GM12878 (cell line): ENCODE data around the gene EPHB2. TPM values are rescaled to one million over a fixed set of nuclear protein-coding genes. Genes with fewer than 3 reads are reported as not detected.

Experiments used
- ATAC-seq: fragments of 200-7000 bp; cut with Tn5 transposase; 3 replicates; pipeline ENCODE4 v1.9.1; 2020; ENCODE audit warnings: mild to moderate bottlenecking, moderate library complexity
- BruUV-seq: library from RNA; stranded (reverse); fragments of 400-500 nt; replicated peaks from 2 replicates; lab custom pipeline; 2021; lab: Mats Ljungman, UMichigan
- CTCF ChIA-PET: fragments of 300-600 bp; sonication (Branson Sonifier 250); formaldehyde crosslinking; extraction: SDS; loops from one replicate; lab custom pipeline; 2021; ENCODE audit warnings: inconsistent platforms; lab: Yijun Ruan, JAX
- POLR2A ChIA-PET: fragments of 350-600 bp; formaldehyde crosslinking; extraction: SDS; loops from one replicate; lab custom pipeline; 2021; ENCODE audit warnings: inconsistent platforms; lab: Charles Lee
- RAD21 ChIA-PET: fragments of 300-600 bp; sonication (Branson Sonifier 250); formaldehyde crosslinking; loops from one replicate; lab custom pipeline; 2023; ENCODE audit warnings: antibody characterized with exemption; ENCODE audit not compliant: unreplicated experiment; lab: Charles Lee
- SMC1A ChIA-PET: fragments of 300-600 bp; sonication (Branson Sonifier 250); formaldehyde crosslinking; loops from one replicate; lab custom pipeline; 2023; ENCODE audit not compliant: unreplicated experiment, uncharacterized antibody; lab: Charles Lee
- DNase-seq: peaks from one replicate; pipeline ENCODE4 v3.0.0-alpha.2; 2011; ENCODE audit warnings: low read depth, low spot score
- FAIRE-seq: peaks from 3 replicates; lab custom pipeline; 2011; peaks lifted over from hg19 to GRCh38; lab: Jason Lieb, UNC
- H2AFZ ChIP-seq: 2 replicates; pipeline ENCODE4 v1.6.0; 2011; ENCODE audit warnings: low read depth, low read length, control low read depth; ENCODE audit not compliant: control insufficient read depth
- H3K27ac ChIP-seq: 2 replicates; pipeline ENCODE4 v1.5.1; 2011; ENCODE audit warnings: control low read depth; ENCODE audit not compliant: control insufficient read depth, insufficient read depth
- H3K27me3 ChIP-seq, 2 experiments: replicated peaks in 1 of 2; 2 replicates each; pipeline versions ENCODE4 v1.6.0 to v1.6.1; 2011; ENCODE audit warnings: low read length in 1 of 2; ENCODE audit not compliant: control insufficient read depth in 2 of 2, insufficient read depth in 2 of 2
- H3K36me3 ChIP-seq, 2 experiments: 2 replicates each; pipeline ENCODE4 v1.5.1; 2011; ENCODE audit warnings: low read length in 1 of 2; ENCODE audit not compliant: control insufficient read depth in 2 of 2, insufficient read depth in 2 of 2
- H3K4me1 ChIP-seq: 2 replicates; pipeline ENCODE4 v1.6.1; 2011; ENCODE audit warnings: mild to moderate bottlenecking, low read length, moderate library complexity, mixed read lengths; ENCODE audit not compliant: control insufficient read depth, insufficient read depth
- H3K4me2 ChIP-seq: 2 replicates; pipeline ENCODE4 v1.6.0; 2011; ENCODE audit warnings: control low read depth; ENCODE audit not compliant: control insufficient read depth, insufficient read depth
- H3K4me3 ChIP-seq: fragments of 200-600 bp; sonication (generic); 2 replicates; pipeline ENCODE4 v1.5.1; 2016
- H3K79me2 ChIP-seq: 2 replicates; pipeline ENCODE4 v1.6.0; 2011; ENCODE audit warnings: low read length; ENCODE audit not compliant: control insufficient read depth, insufficient read depth
- H3K9ac ChIP-seq: 2 replicates; pipeline ENCODE4 v1.8.0; 2011; ENCODE audit warnings: low read length, control low read depth, mixed read lengths; ENCODE audit not compliant: control insufficient read depth, insufficient read depth
- H3K9me3 ChIP-seq: replicated peaks from 3 replicates; pipeline ENCODE4 v1.5.1; 2011; ENCODE audit warnings: mild to moderate bottlenecking, low read length; ENCODE audit not compliant: control insufficient read depth, insufficient read depth
- H4K20me1 ChIP-seq: 2 replicates; pipeline ENCODE4 v1.6.0; 2011; ENCODE audit not compliant: control insufficient read depth, insufficient read depth
- EP300 ChIP-seq, 2 experiments: fragments of 150-350 bp in 1 of 2; IDR thresholded peaks; 2 replicates each; pipeline ENCODE4 v1.6.1; 2011 to 2012; ENCODE audit warnings: low read depth in 2 of 2, low read length in 2 of 2, borderline replicate concordance in 1 of 2, improper control_type of control experiment in 1 of 2, inconsistent platforms in 1 of 2; ENCODE audit not compliant: control insufficient read depth in 1 of 2
- ETV6 ChIP-seq, 2 experiments: fragments of 450-650 bp in 1 of 2; IDR thresholded peaks in 1 of 2; conservative IDR thresholded peaks in 1 of 2; 2 replicates each; pipeline ENCODE4 v1.6.1; 2014; ENCODE audit warnings: antibody characterized with exemption in 1 of 2, borderline replicate concordance in 1 of 2, low read depth in 1 of 2, mild to moderate bottlenecking in 1 of 2, moderate library complexity in 1 of 2
- KDM1A ChIP-seq: fragments of 200-600 bp; sonication (generic); IDR thresholded peaks from 2 replicates; pipeline ENCODE4 v1.6.1; 2016; ENCODE audit warnings: borderline replicate concordance
- MLLT1 ChIP-seq: fragments of 450-650 bp; IDR thresholded peaks from 2 replicates; pipeline ENCODE4 v1.6.1; 2016; ENCODE audit warnings: mild to moderate bottlenecking
- PAX5 ChIP-seq: IDR thresholded peaks from 2 replicates; pipeline ENCODE4 v1.6.1; 2011; ENCODE audit warnings: low read depth, low read length, borderline replicate concordance
- TAF1 ChIP-seq: IDR thresholded peaks from 2 replicates; pipeline ENCODE4 v1.6.1; 2011; ENCODE audit warnings: mild to moderate bottlenecking, low read depth, low read length, borderline replicate concordance
- WGBS: methylation state at CpG from one replicate; pipeline ENCODE4 v1.1.6; 2016; ENCODE audit warnings: low lambda C conversion rate; ENCODE audit not compliant: insufficient replicate concordance, insufficient coverage; ENCODE audit errors: missing lambda C conversion rate; 5-methylcytosine and 5-hydroxymethylcytosine counted together
- in situ Hi-C: fragments of 300-500 bp; cut with MboI; formaldehyde crosslinking; loops from 9 replicates; pipeline ENCODE4 v1.14.3; 2018; ENCODE audit warnings: mixed read lengths
- intact Hi-C: fragments of 100-400 bp; cut with micrococcal nuclease; formaldehyde crosslinking; loops from one replicate; pipeline ENCODE4 v1.14.2; 2022; ENCODE audit not compliant: unreplicated experiment
- polyA plus RNA-seq, 11 experiments: library from polyadenylated mRNA; depleted of rRNA in 4 of 11; unstranded in 6 of 11; stranded (reverse) in 5 of 11; fragments of >200 nt; fragmentation: Nextera tagmentation in 4 of 11; fragmentation: Illumina TruSeq in 1 of 11; extraction: Ambion mirVana in 4 of 11; extraction: Trizol in 1 of 11; gene quantifications; 1 replicate in 1 of 11; 2 replicates in 10 of 11; pipeline versions ENCODE4 v1.2.1 to v1.2.3, GENCODE V29; 2011 to 2016; ENCODE audit warnings: inconsistent platforms in 2 of 11, missing spikeins in 2 of 11, low read depth in 1 of 11
- total RNA-seq, 4 experiments: library from RNA; depleted of rRNA in 3 of 4; stranded (reverse); fragments of >200 nt in 3 of 4; fragmentation: Illumina TruSeq in 1 of 4; extraction: Trizol in 1 of 4; gene quantifications; 2 replicates each; pipeline versions ENCODE4 v1.2.1 to v1.2.3, GENCODE V29; 2013 to 2021
- TF ChIP-seq, protein P1 (sequence below): fragments of 450-650 bp; IDR thresholded peaks from 2 replicates; pipeline ENCODE4 v1.6.1; 2016; ENCODE audit warnings: mild to moderate bottlenecking

The EPHB2 gene
- total and polyA plus RNA-seq, 10 of the 15 experiments (the other 5 are each of a cell fraction or from before 2014, with no cell fraction given): 0.13 to 3.3 (median 0.92) TPM

GRCh38 chr1:22814176-22815042 lies 103.8 kb downstream of the EPHB2 start (continued):
- TF ChIP-seq, protein P1, sequence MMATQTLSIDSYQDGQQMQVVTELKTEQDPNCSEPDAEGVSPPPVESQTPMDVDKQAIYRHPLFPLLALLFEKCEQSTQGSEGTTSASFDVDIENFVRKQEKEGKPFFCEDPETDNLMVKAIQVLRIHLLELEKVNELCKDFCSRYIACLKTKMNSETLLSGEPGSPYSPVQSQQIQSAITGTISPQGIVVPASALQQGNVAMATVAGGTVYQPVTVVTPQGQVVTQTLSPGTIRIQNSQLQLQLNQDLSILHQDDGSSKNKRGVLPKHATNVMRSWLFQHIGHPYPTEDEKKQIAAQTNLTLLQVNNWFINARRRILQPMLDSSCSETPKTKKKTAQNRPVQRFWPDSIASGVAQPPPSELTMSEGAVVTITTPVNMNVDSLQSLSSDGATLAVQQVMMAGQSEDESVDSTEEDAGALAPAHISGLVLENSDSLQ: no peak
- TF ChIP-seq EP300 (IDR thresholded peaks at IDR 0.05; ENCODE audit: borderline replicate concordance in 1 of 2, control insufficient read depth in 1 of 2, low read depth in 2 of 2, low read length in 2 of 2) (no peak), TAF1 (no peak), PAX5 (no peak), MLLT1 (no peak), KDM1A (no peak)

GRCh38 chr1:22815043-22815365 lies 104.4 kb downstream of the EPHB2 start:
- no peak overlapping the region for H3K9ac ChIP-seq
- peaks cover 11% of the 10 kb centered on the region for H3K4me1 ChIP-seq
- H3K4me3 ChIP-seq: no peak overlapping the region
- WGBS: 34% methylated on average over 5 of the region's 5 CpGs
- no peak overlapping the region for H3K4me2 ChIP-seq
- no peak for FAIRE-seq
- no peak for ATAC-seq
- H3K27me3 ChIP-seq: no peaks in the 10 kb centered on the region
- no peak overlapping the region for H3K27ac ChIP-seq
- no peak for TF ChIP-seq ETV6 (conservative IDR thresholded peaks at IDR 0.05 in 1 of 2, IDR thresholded peaks at IDR 0.05 in 1 of 2; ENCODE audit: borderline replicate concordance in 1 of 2, low read depth in 1 of 2)
- no peak for DNase-seq
- CTCF ChIA-PET: no interaction called here
- POLR2A ChIA-PET: no interaction called here
- no peaks in the 10 kb centered on the region for H4K20me1 ChIP-seq
- no peaks in the 10 kb centered on the region for H3K36me3 ChIP-seq
- no peaks in the 10 kb centered on the region for H3K79me2 ChIP-seq
- intact Hi-C loops (no loop called here), in situ Hi-C loops (no loop called here)
- no TSS peak for BruUV-seq
- no peaks in the 10 kb centered on the region for H3K9me3 ChIP-seq
- H2AFZ ChIP-seq: no peak overlapping the region
- SMC1A ChIA-PET: no interaction called here
- RAD21 ChIA-PET: no interaction called here
